K562 (cell line): Measurements from ENCODE around the gene CROT. TPM values are rescaled to one million over a fixed set of nuclear protein-coding genes. Genes with fewer than 3 reads are reported as not detected.

Source experiments
- CAMTA2 ChIP-seq: fragments of 250-450 bp; sonication (Bioruptor Pico); conservative IDR thresholded peaks from 2 replicates; pipeline ENCODE4 v1.5.1; 2022
- CBFA2T2 ChIP-seq: fragments of 450-650 bp; conservative IDR thresholded peaks from 2 replicates; pipeline ENCODE4 v1.6.1; 2017; ENCODE audit warnings: mild to moderate bottlenecking
- FOXA3 ChIP-seq, 2 experiments: fragments of 450-650 bp in 1 of 2; sonication (generic) in 1 of 2; formaldehyde crosslinking; IDR thresholded peaks in 1 of 2; conservative IDR thresholded peaks in 1 of 2; 2 replicates each; pipeline versions ENCODE4 v1.4.0 to v1.8.0; 2020 to 2022; ENCODE audit warnings: mild to moderate bottlenecking in 2 of 2, missing genetic modification reagents in 1 of 2
- MAZ ChIP-seq, 2 experiments: fragments of 450-650 bp in 1 of 2; sonication (generic) in 1 of 2; formaldehyde crosslinking; IDR thresholded peaks in 1 of 2; conservative IDR thresholded peaks in 1 of 2; 2 replicates each; pipeline versions ENCODE4 v1.4.0 to v1.5.0; 2020; ENCODE audit warnings: mild to moderate bottlenecking in 1 of 2, missing genetic modification reagents in 1 of 2
- MEF2A ChIP-seq: IDR thresholded peaks from 2 replicates; pipeline ENCODE4 v1.6.1; 2011; ENCODE audit warnings: low read depth, mild to moderate bottlenecking, low read length, moderate library complexity; ENCODE audit not compliant: control insufficient read depth
- RBBP5 ChIP-seq: fragments of 200-600 bp; sonication (generic); IDR thresholded peaks from 2 replicates; pipeline ENCODE4 v1.6.1; 2012; ENCODE audit warnings: borderline replicate concordance, mild to moderate bottlenecking, low read length, control low read depth, inconsistent platforms; ENCODE audit not compliant: insufficient read depth, poor library complexity, severe bottlenecking
- RFX1 ChIP-seq: fragments of 450-650 bp; IDR thresholded peaks from 2 replicates; pipeline ENCODE4 v1.6.1; 2016; ENCODE audit warnings: mild to moderate bottlenecking, moderate library complexity
- SNRNP70 ChIP-seq: fragments of 200-400 bp; formaldehyde crosslinking; optimal IDR thresholded peaks from 2 replicates; pipeline ENCODE3; 2017; ENCODE audit warnings: low read depth, low read length
- TAL1 ChIP-seq: fragments of 450-650 bp; IDR thresholded peaks from 2 replicates; pipeline ENCODE4 v1.6.1; 2016; ENCODE audit warnings: mild to moderate bottlenecking
- TEAD1 ChIP-seq, 2 experiments: fragments of 450-650 bp in 1 of 2; sonication (generic) in 1 of 2; formaldehyde crosslinking; IDR thresholded peaks; 2 replicates each; pipeline versions ENCODE4 v1.4.0 to v1.8.0; 2020 to 2022; ENCODE audit warnings: mild to moderate bottlenecking in 2 of 2, missing genetic modification reagents in 1 of 2
- TSHZ1 ChIP-seq: fragments of 250-450 bp; sonication (Bioruptor Pico); IDR thresholded peaks from 2 replicates; pipeline ENCODE4 v1.4.0; 2020; ENCODE audit warnings: mild to moderate bottlenecking, moderate library complexity
- XRCC4 ChIP-seq: IDR thresholded peaks from one replicate; pipeline ENCODE4 v1.6.1; 2011; ENCODE audit not compliant: insufficient read depth, insufficient read length; ENCODE audit errors: extremely low read depth
- ZBTB7A ChIP-seq: IDR thresholded peaks from 2 replicates; pipeline ENCODE4 v1.6.1; 2011; ENCODE audit warnings: low read depth, mild to moderate bottlenecking, low read length, moderate library complexity, borderline replicate concordance; ENCODE audit not compliant: control insufficient read depth
- ZNF324 ChIP-seq: fragments of 250-450 bp; sonication (Bioruptor Pico); IDR thresholded peaks from 2 replicates; pipeline ENCODE4 v1.4.0; 2020; ENCODE audit warnings: mild to moderate bottlenecking
- polyA plus RNA-seq, 8 experiments: library from polyadenylated mRNA; depleted of rRNA in 4 of 8; stranded (reverse) in 5 of 8; unstranded in 3 of 8; fragments of >200 nt; fragmentation: Nextera tagmentation in 2 of 8; fragmentation: Illumina TruSeq in 1 of 8; extraction: Ambion mirVana in 2 of 8; extraction: Trizol in 1 of 8; gene quantifications; 2 replicates each; pipeline versions ENCODE4 v1.2.1 to v1.2.3, GENCODE V29; 2011 to 2014; ENCODE audit warnings: inconsistent platforms in 1 of 8, missing spikeins in 1 of 8
- total RNA-seq, 7 experiments: library from RNA; depleted of rRNA in 6 of 7; stranded (reverse); fragments of >200 nt in 6 of 7; fragmentation: Illumina TruSeq in 2 of 7; extraction: Trizol in 2 of 7; gene quantifications; 2 replicates each; pipeline versions ENCODE4 v1.2.1 to v1.2.3, GENCODE V29; 2011 to 2021; ENCODE audit warnings: low replicate concordance in 1 of 7
- TF ChIP-seq, protein P1 (sequence below), 2 experiments: fragments of 450-650 bp; IDR thresholded peaks; 2 replicates each; pipeline ENCODE4 v1.6.1; 2018; ENCODE audit warnings: mild to moderate bottlenecking in 2 of 2, low read depth in 1 of 2; ENCODE audit not compliant: partially characterized antibody in 2 of 2
- TF ChIP-seq, protein P2 (sequence below), 3 experiments: fragments of 200-800 bp in 1 of 3; fragments of 250-450 bp in 1 of 3; fragments of 450-650 bp in 1 of 3; sonication (Bioruptor Pico) in 1 of 3; sonication (Bioruptor generic) in 1 of 3; formaldehyde crosslinking in 1 of 3; IDR thresholded peaks; 2 replicates each; pipeline versions ENCODE4 v1.6.1 to v1.8.0; 2016 to 2022; ENCODE audit warnings: mild to moderate bottlenecking in 2 of 3, missing genetic modification characterization in 2 of 3, missing compliant biosample characterization in 1 of 3, moderate library complexity in 1 of 3

The CROT gene
- total and polyA plus RNA-seq, 9 of the 15 experiments (the other 6 are each of a cell fraction or from before 2014, with no cell fraction given) = 2.5 to 8.1 (median 5.1) TPM

DNA sequence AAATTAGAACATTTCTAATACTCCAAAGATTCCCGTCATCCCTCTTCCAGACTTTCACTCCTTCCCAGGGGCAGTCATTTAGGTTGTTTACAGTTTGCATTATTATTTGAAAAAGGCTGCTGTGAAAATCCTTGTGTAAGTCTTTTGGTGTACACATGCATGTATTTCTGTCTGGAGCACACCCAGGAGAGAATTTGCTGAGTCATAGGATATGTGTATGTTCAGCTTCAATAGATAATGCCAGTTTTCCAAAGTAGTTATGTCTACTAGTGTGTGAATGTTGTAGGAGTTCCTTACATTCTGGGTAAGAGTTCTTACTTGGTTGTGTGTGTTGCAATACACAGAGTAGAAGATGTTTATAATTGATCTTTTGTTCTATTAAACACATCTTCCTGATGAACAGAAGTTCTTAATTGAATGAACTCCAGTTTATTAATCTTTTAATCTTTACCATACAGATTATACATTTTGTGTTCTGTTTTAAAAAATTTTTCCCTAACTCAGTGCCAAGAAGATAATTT, 25.3 kb downstream of the CROT start (continued):
- TF ChIP-seq TSHZ1 (CRISPR knock-in tag) (no peak), MAZ (CRISPR knock-in tag; conservative IDR thresholded peaks at IDR 0.05 in 1 of 2, IDR thresholded peaks at IDR 0.05 in 1 of 2) (no peak), RFX1 (no peak), ZNF324 (CRISPR knock-in tag) (no peak), TAL1 (no peak), RBBP5 (no peak), XRCC4 (no peak), MEF2A (no peak), FOXA3 (CRISPR knock-in tag; conservative IDR thresholded peaks at IDR 0.05 in 1 of 2, IDR thresholded peaks at IDR 0.05 in 1 of 2) (0 out of 4 replicates have a peak, but pooled peaks of 1 of the 2 experiments have one; percentile 22), SNRNP70 (no peak), ZBTB7A (no peak), TEAD1 (CRISPR knock-in tag; IDR thresholded peaks at IDR 0.05) (no peak), CAMTA2 (CRISPR knock-in tag) (no peak), CBFA2T2 (0 out of 2 replicates have a peak, but pooled peaks have one; percentile 7)
- TF ChIP-seq, protein P1, sequence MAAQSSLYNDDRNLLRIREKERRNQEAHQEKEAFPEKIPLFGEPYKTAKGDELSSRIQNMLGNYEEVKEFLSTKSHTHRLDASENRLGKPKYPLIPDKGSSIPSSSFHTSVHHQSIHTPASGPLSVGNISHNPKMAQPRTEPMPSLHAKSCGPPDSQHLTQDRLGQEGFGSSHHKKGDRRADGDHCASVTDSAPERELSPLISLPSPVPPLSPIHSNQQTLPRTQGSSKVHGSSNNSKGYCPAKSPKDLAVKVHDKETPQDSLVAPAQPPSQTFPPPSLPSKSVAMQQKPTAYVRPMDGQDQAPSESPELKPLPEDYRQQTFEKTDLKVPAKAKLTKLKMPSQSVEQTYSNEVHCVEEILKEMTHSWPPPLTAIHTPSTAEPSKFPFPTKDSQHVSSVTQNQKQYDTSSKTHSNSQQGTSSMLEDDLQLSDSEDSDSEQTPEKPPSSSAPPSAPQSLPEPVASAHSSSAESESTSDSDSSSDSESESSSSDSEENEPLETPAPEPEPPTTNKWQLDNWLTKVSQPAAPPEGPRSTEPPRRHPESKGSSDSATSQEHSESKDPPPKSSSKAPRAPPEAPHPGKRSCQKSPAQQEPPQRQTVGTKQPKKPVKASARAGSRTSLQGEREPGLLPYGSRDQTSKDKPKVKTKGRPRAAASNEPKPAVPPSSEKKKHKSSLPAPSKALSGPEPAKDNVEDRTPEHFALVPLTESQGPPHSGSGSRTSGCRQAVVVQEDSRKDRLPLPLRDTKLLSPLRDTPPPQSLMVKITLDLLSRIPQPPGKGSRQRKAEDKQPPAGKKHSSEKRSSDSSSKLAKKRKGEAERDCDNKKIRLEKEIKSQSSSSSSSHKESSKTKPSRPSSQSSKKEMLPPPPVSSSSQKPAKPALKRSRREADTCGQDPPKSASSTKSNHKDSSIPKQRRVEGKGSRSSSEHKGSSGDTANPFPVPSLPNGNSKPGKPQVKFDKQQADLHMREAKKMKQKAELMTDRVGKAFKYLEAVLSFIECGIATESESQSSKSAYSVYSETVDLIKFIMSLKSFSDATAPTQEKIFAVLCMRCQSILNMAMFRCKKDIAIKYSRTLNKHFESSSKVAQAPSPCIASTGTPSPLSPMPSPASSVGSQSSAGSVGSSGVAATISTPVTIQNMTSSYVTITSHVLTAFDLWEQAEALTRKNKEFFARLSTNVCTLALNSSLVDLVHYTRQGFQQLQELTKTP (IDR thresholded peaks at IDR 0.05; ENCODE audit: low read depth in 1 of 2, partially characterized antibody in 2 of 2) = peak in 1 of 2 experiments; percentile 61
- TF ChIP-seq, protein P2, sequence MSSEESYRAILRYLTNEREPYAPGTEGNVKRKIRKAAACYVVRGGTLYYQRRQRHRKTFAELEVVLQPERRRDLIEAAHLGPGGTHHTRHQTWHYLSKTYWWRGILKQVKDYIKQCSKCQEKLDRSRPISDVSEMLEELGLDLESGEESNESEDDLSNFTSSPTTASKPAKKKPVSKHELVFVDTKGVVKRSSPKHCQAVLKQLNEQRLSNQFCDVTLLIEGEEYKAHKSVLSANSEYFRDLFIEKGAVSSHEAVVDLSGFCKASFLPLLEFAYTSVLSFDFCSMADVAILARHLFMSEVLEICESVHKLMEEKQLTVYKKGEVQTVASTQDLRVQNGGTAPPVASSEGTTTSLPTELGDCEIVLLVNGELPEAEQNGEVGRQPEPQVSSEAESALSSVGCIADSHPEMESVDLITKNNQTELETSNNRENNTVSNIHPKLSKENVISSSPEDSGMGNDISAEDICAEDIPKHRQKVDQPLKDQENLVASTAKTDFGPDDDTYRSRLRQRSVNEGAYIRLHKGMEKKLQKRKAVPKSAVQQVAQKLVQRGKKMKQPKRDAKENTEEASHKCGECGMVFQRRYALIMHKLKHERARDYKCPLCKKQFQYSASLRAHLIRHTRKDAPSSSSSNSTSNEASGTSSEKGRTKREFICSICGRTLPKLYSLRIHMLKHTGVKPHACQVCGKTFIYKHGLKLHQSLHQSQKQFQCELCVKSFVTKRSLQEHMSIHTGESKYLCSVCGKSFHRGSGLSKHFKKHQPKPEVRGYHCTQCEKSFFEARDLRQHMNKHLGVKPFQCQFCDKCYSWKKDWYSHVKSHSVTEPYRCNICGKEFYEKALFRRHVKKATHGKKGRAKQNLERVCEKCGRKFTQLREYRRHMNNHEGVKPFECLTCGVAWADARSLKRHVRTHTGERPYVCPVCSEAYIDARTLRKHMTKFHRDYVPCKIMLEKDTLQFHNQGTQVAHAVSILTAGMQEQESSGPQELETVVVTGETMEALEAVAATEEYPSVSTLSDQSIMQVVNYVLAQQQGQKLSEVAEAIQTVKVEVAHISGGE (CRISPR knock-in tag; IDR thresholded peaks at IDR 0.05) = no peak
